ENCODE results near the gene DHRS12.

The DHRS12 gene

GRCh38 chr13:51794964-51795363 is 9.0 kb downstream of the DHRS12 start:
- H3K4me3 ChIP-seq (ENCODE audit: low read depth, low read length) = no peak overlapping the region
- CTCF ChIA-PET = interaction anchor here (0.8 to 10.4 kb wide), 8 partner anchors 9 to 669 kb away, joined by 4 to 96 read pairs (median 16); no protein-coding TSS in a partner anchor
- no peak for DNase-seq (ENCODE audit: low read depth, low spot score)
- POLR2A ChIA-PET = interaction anchor here (1.3 kb wide), 1 partner anchor 342 kb away, joined by 4 read pairs; the partner anchor contains the start of gene INTS6
- TF ChIP-seq CTCF (IDR thresholded peaks at IDR 0.05; ENCODE audit: insufficient read depth, low read length, missing control alignments) = no peak

GRCh38 chr13:51793570-51794271 is 10.2 kb downstream of the DHRS12 start:
- POLR2A ChIA-PET = interaction anchor here (1.2 kb wide), 1 partner anchor 341 kb away, joined by 5 read pairs; the partner anchor contains the start of gene INTS6
- CTCF ChIA-PET = interaction anchor here (1.0 to 10.4 kb wide), 4 partner anchors 20 to 361 kb away, joined by 3 to 96 read pairs (median 4); no protein-coding TSS in a partner anchor
- no peak overlapping the region for H3K4me3 ChIP-seq (ENCODE audit: low read depth, low read length)
- no peak for TF ChIP-seq CTCF (IDR thresholded peaks at IDR 0.05; ENCODE audit: insufficient read depth, low read length, missing control alignments)
- DNase-seq (ENCODE audit: low read depth, low spot score) = peak; percentile 46

GRCh38 chr13:51786425-51787265 is 17.3 kb downstream of the DHRS12 start:
- POLR2A ChIA-PET = interaction anchor here (0.8 to 2.3 kb wide), 2 partner anchors 11 to 334 kb away, joined by 3 to 9 read pairs; partner anchors contain the start of gene INTS6
- H3K4me3 ChIP-seq (ENCODE audit: low read depth, low read length) = no peak overlapping the region
- TF ChIP-seq CTCF (IDR thresholded peaks at IDR 0.05; ENCODE audit: insufficient read depth, low read length, missing control alignments) = no peak

GRCh38 chr13:51785712-51786424 is 18.1 kb downstream of the DHRS12 start:
- ChIA-PET POLR2A (interaction anchor here (0.8 to 2.3 kb wide), 2 partner anchors 12 to 333 kb away, joined by 3 to 9 read pairs; partner anchors contain the start of gene INTS6), CTCF (interaction anchor here (0.5 to 3.2 kb wide), 7 partner anchors 11 to 499 kb away, joined by 3 to 17 read pairs (median 3); no protein-coding TSS in a partner anchor)
- no peak overlapping the region for H3K4me3 ChIP-seq (ENCODE audit: low read depth, low read length)
- TF ChIP-seq CTCF (IDR thresholded peaks at IDR 0.05; ENCODE audit: insufficient read depth, low read length, missing control alignments) = no peak
- no peak for DNase-seq (ENCODE audit: low read depth, low spot score)

More at GRCh38 chr13:51786425-51787265, 17.3 kb downstream of the DHRS12 start:
- no peak for DNase-seq (ENCODE audit: low read depth, low spot score)
- CTCF ChIA-PET = interaction anchor here (0.6 to 3.2 kb wide), 6 partner anchors 10 to 500 kb away, joined by 3 to 17 read pairs (median 3); no protein-coding TSS in a partner anchor

- no peak for TF ChIP-seq CTCF (IDR thresholded peaks at IDR 0.05; ENCODE audit: insufficient read depth, low read length, missing control alignments)
- CTCF ChIA-PET = interaction anchor here (1.7 kb wide), 1 partner anchor 14 kb away, joined by 5 read pairs; no protein-coding TSS in a partner anchor
- POLR2A ChIA-PET = no interaction called here
- no peak overlapping the region for H3K4me3 ChIP-seq (ENCODE audit: low read depth, low read length)
- DNase-seq (ENCODE audit: low read depth, low spot score) = no peak
Observed at GRCh38 chr13:51784097-51784496, 19.9 kb downstream of the DHRS12 start.
